HG03097 (cell line): ENCODE measurements around the gene MMP24.
"Not testable (repeated sequence)": the region's sequence is repeated elsewhere in the genome, so short reads cannot be mapped to it uniquely, and the experiment has no call there.

Source experiments
- ATAC-seq: cut with Tn5 transposase; IDR thresholded peaks from one replicate; pipeline ENCODE4 v1.9.1; 2021; ENCODE audit not compliant: unreplicated experiment, low FRiP score

Gene MMP24

DNA sequence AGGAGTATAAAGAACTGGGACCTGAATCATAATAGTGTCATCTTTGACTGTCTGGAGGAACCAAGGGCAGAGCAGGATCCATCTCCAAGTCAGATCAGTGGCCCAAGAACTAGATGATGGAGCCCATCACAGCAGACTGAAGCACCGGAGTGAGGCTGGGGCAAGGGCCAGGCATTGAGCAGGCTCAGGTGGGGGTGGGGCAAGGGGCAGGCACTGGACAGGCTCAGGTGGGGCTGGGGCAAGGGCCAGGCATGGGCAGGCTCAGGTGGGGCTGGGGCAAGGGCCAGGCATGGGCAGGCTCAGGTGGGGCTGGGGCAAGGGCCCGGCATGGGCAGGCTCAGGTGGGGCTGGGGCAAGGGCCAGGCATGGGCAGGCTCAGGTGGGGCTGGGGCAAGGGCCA is 26.1 kb downstream of the MMP24 start:
- ATAC-seq, result not testable (repeated sequence)

DNA sequence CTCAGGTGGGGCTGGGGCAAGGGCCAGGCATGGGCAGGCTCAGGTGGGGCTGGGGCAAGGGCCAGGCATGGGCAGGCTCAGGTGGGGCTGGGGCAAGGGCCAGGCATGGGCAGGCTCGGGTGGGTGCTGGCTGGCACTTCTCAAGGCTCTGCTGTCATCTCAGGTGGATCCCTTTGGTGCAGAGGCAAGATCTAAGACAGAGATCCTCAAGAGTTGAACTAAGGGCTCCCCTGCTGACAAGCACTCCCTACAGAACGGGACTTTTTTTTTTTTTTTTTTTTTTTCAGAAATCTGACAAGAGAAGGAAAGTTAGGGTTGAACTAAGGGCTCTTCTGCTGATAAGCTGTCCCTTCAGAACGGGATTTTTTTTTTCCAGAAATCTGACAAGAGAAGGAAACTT is 26.5 kb downstream of the MMP24 start:
- no peak for ATAC-seq

GRCh38 chr20:35254448-35254999 is 28.0 kb downstream of the MMP24 start:
- ATAC-seq, result no peak

DNA sequence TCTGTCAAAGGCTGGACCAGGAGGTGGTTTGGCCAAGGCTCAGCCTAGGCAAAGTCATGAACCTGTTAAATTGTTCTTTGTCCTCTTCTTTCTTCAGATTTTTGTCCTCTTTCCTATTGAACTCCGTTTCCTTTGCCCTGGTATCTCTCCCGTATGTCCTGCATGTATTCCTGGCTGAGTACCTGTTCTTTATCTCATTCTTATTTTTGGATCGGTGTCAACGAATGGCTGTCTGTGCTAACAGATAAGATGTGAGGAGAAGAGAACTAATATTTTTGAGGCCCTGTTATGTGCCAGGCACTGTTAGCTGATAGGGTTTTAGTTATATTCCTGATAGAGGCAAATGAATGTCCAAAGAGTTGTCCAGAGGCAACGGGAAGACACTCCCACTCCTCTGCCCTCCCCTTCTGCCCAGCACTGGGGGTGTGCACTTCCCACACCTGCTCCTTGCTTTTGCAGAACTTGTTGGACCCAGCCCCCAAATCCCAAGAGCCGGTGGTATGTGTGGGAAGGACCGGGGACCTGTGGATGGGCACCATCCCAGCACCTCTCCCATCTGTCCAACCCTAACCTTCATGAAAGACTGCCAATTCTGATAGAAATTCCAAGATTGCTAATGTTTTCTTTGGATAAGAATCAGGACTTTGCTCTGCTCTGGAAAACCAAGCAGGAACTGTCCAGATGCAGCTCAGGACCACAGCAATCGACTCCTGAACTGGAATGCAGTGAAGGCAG is 30.9 kb downstream of the MMP24 start:
- ATAC-seq, result no peak

- no peak for ATAC-seq
Observed at GRCh38 chr20:35260426-35260825, 33.9 kb downstream of the MMP24 start.

GRCh38 chr20:35262321-35262720 is 35.8 kb downstream of the MMP24 start:
- not testable (repeated sequence) for ATAC-seq

DNA sequence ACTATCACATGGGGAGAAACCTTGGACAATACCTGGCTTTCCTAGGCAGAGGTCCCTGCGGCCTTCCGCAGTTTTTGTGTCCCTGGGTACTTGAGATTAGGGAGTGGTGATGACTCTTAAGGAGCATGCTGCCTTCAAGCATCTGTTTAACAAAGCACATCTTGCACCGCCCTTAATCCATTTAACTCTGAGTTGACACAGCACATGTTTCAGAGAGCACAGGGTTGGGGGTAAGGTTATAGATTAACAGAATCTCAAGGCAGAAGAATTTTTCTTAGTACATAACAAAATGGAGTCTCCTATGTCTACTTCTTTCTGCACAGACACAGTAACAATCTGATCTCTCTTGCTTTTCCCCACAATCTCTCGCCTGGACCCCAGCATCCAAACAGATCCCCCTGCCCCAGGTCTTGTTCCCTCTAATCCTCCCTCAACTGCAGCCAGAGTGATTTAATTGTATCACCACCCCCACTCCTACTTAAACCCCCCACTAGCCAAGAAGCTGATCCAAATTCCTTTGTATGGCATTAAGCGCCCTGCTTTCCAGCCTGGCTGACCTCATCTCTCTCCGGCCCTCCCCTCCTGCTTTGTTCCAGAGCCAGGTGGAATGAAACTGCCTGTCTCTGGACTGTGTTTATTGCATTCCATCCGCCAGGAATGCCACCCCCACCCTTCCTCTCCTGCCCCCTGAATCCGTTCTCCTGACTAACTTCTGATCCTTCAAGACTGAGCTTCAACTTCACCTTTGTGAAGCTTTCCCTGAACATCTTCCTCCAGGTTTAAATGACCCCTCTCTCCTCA is 36.4 kb downstream of the MMP24 start:
- not testable (repeated sequence) for ATAC-seq

GRCh38 chr20:35263532-35264341 is 37.2 kb downstream of the MMP24 start:
- no peak for ATAC-seq

- ATAC-seq, result no peak
Observed at GRCh38 chr20:35264755-35265154, 38.3 kb downstream of the MMP24 start.

DNA sequence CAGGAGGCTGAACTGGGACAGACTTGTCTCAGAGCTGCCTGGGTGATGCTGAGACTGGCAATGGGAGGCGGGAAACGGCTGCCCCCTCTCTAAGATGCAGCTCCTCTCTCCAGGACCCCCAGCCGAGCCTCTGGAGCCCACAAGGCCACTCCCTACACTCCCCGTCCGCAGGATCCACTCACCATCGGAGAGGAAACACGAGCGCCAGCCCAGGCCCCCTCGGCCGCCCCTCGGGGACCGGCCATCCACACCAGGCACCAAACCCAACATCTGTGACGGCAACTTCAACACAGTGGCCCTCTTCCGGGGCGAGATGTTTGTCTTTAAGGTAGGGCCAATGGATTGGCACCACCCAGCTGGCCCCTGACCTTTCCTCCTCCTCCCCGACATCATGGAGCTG is 40.6 kb downstream of the MMP24 start:
- ATAC-seq, result no peak

- ATAC-seq, result no peak
Observed at GRCh38 chr20:35269055-35269781, 42.7 kb downstream of the MMP24 start.

GRCh38 chr20:35270021-35270902 is 43.8 kb downstream of the MMP24 start:
- no peak for ATAC-seq

DNA sequence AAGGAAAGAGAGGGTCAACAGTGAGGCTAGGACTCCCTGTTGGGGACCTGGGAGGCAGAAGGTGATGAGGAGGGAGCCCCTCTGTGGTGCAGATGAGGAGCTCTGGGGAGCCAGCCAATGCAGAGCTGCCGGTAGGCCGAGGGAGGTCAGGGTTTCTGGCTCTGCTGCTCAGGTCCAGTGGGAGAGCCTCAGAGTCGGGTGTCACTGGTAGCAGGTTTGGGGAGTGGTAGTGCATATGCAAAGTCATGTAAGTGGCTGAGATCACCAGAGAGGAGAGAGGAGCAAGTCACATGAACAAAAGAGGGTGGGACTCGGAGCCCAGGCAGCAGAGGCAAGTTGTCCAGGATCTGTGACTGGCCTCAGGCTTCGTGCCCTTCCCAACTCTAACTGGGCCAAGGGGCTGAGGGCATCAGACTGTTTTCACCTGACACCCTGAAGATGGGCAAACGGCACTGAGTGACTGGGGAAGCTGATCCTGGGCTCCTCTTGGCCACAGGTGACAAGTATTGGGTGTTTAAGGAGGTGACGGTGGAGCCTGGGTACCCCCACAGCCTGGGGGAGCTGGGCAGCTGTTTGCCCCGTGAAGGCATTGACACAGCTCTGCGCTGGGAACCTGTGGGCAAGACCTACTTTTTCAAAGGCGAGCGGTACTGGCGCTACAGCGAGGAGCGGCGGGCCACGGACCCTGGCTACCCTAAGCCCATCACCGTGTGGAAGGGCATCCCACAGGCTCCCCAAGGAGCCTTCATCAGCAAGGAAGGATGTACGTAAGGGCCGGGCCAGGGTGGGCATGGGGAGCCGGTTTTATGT is 44.8 kb downstream of the MMP24 start:
- ATAC-seq, result no peak

DNA sequence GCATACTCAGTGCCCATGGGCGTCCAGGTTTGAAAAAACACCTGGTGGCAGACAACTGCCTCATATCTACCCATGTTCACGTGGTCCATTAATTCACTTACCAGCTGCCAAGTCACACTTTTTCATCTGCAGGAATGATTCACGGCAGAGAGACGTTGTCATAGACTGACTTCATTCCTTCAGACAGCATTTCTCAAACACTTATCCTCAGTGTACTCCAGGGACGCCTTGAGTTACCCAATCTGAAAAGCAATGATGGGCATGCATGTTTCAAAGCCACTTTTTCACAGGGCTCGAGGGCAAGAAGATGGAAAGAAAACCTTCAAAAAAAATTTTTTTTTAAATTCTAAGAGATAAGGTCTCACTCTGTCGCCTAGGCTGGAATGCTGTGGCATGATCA is 45.4 kb downstream of the MMP24 start:
- ATAC-seq, result no peak

DNA sequence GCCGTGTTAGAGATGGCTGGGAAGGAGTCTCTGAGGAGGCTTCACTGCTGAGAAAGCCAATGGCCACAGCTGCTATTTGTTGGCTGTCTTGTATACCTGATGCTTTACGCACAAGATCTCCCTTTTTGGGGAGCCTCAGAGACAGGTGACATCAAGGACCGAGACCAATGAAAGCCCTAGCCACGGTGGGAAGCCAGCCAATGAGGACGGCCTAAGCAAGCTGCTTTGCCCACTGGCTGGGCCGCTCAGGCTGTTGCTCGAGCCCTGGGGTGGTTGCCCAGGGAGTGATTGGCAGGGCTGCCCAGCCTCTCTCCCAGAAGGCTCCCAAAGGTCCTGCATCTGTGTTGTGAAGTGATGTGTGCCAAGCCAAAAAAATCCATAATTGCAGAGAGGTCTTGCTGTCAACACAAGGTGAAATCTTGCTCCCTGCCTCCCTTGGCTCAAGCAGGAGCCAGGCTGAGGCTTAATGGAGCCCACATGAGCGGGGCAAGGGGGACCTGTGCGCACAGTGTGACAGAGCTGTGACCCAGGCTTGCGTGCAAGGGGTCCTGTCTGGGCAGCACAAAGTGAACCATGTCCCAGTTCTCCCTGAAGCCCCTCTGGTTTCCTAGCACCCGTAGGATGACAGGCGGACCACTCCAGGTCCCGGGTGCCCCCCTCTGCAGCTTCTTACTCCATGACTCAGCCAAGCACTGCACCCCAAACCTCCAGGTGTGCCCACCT is 47.1 kb downstream of the MMP24 start:
- ATAC-seq, result no peak

DNA sequence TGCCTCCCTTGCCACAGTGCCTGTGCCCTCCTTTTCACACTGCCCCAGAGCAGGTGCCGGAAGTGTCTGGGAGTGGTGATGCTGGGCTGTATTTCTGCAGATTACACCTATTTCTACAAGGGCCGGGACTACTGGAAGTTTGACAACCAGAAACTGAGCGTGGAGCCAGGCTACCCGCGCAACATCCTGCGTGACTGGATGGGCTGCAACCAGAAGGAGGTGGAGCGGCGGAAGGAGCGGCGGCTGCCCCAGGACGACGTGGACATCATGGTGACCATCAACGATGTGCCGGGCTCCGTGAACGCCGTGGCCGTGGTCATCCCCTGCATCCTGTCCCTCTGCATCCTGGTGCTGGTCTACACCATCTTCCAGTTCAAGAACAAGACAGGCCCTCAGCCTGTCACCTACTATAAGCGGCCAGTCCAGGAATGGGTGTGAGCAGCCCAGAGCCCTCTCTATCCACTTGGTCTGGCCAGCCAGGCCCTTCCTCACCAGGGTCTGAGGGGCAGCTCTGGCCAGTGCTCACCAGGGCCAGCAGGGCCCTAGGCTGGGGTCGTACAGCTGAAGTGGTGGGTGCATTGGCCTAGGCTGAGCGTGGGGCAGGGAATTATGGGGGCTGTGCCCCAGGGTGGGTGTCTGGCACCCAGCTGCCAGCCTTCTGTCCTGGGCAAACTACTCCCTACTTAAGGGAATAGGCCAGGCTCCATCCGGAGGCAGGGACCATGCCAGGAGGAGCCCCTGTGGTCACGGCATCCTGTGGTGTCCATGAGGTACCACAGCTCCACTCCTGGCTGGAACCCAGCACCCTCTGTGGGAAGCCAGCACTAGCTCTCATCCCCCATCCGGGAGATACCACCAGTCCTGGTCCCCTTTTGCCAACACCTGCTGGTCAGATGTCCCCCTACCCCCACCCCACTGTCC is 47.9 kb downstream of the MMP24 start:
- ATAC-seq, result no peak

GRCh38 chr20:35275741-35276251 is 49.3 kb downstream of the MMP24 start:
- no peak for ATAC-seq
